GM12891 (cell line): ENCODE data around the gene TRIM36.

Experiments used
- POLR2A ChIP-seq: IDR thresholded peaks from 2 replicates; pipeline ENCODE4 v1.6.1; 2011; ENCODE audit warnings: low read depth, low read length, control low read depth
- SPI1 ChIP-seq: IDR thresholded peaks from 2 replicates; pipeline ENCODE4 v1.6.1; 2011; ENCODE audit warnings: low read depth, low read length, control low read depth

DNA sequence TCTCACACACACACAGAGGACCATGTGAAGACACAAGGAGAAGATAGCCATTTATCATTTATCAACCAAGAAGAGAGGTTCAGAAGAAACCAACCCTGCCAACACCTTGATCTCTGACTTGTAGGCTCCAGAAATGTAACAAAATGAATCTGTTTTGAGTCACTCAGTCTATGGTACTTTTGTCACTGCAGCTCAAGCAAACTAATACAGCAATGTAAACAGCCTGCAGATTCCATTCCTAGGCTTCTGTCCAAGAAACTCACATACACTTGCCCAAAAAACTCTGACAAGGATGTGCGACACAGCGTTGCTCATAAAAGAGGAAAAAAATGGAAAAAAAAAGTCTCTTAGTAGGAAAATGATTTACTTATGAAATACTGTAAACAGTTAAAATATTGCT, 33.4 kb downstream of the TRIM36 start:
- TF ChIP-seq POLR2A (no peak), SPI1 (no peak)
